Thyroid gland (tissue), 4 donors: ENCODE measurements around the gene SPON1.

Source experiments
- POLR2A ChIP-seq, 2 donors: fragments of 450-650 bp; IDR thresholded peaks; one replicate each; pipeline ENCODE4 v1.6.1; 2017; ENCODE audit warnings: antibody characterized with exemption in 2 of 2, mild to moderate bottlenecking in 2 of 2, moderate library complexity in 1 of 2
- TF ChIP-seq, protein P1 (sequence below), 6 experiments: fragments of 200-600 bp in 3 of 6; fragments of 450-650 bp in 3 of 6; sonication (generic) in 3 of 6; IDR thresholded peaks; one replicate each; pipeline ENCODE4 v1.5.1; 2016 to 2019; ENCODE audit warnings: antibody characterized with exemption in 6 of 6, mild to moderate bottlenecking in 2 of 6, inconsistent platforms in 1 of 6, moderate library complexity in 1 of 6

DNA sequence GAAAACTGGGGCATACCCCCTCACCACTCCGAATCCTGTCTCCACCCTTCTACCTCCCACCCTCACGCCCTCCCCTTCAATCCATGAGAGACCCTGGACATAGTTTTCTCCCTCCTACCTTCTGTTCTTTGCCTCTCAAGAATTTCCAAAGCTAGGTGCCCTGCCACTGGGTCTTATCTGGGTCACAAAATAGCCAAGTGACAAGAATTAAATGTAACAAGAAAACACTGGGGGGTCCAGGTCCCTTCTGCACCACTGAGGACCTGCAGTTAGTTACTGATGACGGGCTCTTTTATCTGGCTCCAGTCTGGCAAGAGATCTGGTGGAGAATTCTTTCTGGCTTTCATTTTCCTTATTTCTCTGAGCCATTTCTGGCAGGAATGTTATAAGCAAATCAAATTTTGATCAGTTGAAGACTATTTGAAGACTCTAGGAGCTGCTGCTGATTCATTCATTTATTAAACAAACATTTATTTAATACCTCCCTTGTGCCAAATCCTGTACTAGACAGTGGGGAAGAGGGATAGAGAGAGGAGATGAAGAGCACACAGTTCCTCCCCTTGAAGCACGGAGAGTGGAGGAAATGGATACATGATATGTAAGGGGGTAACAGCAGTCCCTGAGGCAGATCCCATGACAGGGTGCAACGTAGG is 261.2 kb downstream of the SPON1 start:
- TF ChIP-seq POLR2A (IDR thresholded peaks at IDR 0.05): no peak
- TF ChIP-seq, protein P1, sequence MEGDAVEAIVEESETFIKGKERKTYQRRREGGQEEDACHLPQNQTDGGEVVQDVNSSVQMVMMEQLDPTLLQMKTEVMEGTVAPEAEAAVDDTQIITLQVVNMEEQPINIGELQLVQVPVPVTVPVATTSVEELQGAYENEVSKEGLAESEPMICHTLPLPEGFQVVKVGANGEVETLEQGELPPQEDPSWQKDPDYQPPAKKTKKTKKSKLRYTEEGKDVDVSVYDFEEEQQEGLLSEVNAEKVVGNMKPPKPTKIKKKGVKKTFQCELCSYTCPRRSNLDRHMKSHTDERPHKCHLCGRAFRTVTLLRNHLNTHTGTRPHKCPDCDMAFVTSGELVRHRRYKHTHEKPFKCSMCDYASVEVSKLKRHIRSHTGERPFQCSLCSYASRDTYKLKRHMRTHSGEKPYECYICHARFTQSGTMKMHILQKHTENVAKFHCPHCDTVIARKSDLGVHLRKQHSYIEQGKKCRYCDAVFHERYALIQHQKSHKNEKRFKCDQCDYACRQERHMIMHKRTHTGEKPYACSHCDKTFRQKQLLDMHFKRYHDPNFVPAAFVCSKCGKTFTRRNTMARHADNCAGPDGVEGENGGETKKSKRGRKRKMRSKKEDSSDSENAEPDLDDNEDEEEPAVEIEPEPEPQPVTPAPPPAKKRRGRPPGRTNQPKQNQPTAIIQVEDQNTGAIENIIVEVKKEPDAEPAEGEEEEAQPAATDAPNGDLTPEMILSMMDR (IDR thresholded peaks at IDR 0.05): no peak
